ENCODE results near the gene ARHGEF28.

DNA sequence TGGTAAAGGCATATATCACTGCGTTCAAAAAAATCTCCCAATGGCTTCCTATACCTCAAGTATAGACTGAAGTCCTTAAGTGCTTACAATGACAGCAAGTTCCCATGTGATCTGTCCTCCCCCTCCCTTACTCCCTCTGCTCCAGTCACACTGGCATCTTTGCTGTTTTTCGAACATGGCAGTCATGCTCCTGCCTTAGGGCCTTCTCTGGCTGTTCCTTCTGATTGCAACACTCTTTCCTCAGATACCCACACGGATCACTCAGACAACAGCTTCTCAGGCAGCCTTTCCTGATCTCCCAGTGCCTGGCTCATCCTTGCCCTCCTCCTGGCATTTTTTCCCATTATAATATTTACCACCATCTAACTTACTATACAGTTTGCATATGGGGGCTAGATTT, 232.8 kb downstream of the ARHGEF28 start:
- TF ChIP-seq, protein P1, sequence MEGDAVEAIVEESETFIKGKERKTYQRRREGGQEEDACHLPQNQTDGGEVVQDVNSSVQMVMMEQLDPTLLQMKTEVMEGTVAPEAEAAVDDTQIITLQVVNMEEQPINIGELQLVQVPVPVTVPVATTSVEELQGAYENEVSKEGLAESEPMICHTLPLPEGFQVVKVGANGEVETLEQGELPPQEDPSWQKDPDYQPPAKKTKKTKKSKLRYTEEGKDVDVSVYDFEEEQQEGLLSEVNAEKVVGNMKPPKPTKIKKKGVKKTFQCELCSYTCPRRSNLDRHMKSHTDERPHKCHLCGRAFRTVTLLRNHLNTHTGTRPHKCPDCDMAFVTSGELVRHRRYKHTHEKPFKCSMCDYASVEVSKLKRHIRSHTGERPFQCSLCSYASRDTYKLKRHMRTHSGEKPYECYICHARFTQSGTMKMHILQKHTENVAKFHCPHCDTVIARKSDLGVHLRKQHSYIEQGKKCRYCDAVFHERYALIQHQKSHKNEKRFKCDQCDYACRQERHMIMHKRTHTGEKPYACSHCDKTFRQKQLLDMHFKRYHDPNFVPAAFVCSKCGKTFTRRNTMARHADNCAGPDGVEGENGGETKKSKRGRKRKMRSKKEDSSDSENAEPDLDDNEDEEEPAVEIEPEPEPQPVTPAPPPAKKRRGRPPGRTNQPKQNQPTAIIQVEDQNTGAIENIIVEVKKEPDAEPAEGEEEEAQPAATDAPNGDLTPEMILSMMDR (IDR thresholded peaks at IDR 0.05): no peak
- TF ChIP-seq POLR2A (IDR thresholded peaks at IDR 0.05): no peak
